ENCODE results near the gene WASL.
"Not testable (repeated sequence)": the region's sequence is repeated elsewhere in the genome, so short reads cannot be mapped to it uniquely, and the experiment has no call there.

Gene WASL

DNA sequence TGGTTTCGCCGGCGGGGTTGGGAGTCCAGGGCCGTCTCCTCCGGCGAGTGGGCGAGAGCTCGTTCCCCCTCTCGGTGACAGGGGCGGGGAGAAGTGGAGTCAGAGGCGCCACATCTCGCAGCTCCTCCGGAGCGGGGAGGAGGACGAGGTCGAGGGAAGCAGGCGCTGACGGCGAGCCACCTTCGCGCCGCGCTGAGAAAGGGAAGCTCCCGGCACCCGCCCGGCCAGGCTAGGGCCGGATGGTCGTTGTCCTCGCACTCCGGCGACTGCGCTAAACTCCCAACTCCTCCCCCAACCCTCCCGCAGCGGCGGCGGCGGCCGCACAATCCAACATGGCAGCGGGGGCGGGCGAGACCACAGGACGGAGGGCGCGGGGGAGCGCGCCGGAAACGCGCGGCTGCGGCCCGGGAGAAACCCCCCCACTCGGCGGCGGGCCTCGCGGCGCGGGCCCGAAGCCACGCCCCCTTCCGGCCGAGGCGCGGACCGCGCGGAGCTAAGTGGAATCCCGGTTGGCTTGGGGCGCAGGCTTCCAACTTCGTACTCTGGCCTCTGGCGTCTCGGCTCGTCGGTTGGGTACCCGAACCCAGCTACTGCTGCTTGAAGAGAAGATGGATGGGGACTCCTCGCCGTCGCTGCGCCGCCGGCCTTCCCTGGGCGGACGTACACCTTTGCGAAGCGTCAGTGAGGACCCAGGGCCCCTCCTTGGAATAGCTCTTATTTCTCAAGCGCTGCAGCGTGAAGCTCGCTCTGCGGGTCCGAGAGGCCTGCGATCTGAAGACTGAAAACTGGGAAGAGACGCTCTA, at the start of gene WASL:
WASL (minus strand) TSS at position 270 of the 803 bp plus-strand sequence; CDS start at position 1, 269 bp downstream.
- DNase-seq: peak; percentile 75 to 76

DNA sequence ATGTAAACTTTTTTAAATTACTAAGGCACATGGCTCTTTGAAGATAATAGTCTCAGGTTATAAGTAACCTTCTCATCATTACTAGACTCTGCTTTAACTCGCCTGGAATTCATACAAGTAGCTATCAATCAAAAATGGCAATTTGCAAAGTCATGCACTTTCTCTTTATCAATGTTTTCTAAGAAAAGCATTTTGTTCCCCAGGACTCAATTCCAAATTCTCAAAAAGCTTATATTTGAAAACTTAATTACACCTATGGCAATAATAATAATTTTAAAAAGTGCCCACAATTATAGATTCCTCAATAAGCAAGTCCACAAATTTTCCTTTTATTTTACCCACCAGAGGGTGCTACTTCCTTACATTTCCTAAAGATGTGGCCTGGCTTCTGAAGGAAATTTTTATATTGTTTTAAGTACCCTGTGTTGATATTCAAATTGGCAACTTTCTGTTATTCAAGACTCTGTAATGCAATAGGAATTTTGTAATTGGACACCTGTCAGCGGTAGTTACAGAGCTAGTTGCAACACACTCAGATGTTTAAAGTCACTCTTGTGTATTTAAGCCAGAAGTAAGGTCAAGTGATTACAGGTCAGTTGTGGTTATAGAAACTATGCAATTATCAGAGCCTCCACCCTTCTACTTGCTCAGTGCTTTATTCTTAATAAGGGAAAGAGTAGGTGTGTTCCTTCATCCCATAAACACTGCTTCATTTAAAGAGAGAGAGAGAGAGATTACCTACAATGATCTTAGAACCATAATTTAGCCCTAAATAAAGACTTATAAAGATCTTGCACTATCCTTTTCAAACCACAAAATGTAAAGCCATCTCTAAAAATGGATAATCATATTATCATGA, 49.1 kb upstream of the WASL start:
- DNase-seq: no peak

DNA sequence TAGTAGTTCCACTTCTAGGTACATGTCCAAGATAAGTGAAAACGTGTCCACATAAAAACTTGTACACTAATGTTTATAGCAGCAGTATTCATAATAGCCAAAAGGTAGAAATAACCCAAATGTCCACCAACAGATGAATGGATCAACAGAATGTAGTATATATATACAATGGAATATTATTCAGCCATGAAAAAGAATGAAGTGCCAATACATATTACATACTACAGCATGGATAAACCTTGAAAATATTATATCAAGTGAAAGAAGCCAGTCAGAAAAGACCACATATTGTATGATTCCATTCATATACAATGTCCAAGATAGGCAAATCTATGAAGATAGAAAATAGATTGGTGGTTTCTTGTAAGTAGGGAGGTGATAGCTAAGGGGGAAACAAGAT, 47.8 kb upstream of the WASL start:
- DNase-seq: no peak

DNA sequence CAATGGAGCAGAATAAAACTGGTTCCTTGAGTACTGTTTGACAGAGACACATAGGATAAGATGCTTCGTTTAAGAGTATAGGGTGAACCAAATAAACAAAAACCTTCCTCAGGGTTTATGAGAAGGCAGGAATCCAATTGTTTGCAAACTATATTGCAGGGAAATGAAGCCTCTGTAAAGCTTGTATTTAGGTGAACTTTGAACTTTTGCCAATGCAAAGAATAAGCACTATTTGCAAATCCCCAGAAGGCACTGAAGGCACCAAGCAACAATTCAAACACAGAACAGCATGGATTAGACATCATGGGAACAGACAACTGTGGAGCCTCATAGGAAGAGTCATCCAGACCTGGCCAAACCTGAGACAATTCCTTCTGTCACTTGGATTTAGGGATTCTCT, 47.1 kb upstream of the WASL start:
- DNase-seq: no peak

DNA sequence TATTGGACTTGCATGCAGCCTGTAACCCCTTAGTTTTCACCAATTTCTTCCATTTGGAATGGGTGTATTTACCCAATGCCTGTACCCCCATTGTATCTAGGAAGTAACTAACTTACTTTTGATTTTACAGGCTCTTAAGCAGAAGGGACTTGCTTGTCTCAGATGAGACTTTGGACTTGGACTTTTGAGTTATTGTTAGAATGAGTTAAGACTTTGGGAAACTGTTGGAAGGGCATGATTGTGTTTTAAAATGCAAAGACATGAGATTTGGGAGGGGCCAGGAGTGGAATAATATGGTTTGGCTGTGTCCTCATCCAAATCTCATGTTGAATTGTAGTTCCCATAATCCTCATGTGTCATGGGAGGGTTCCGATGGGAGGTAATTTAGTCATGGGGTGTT, 46.3 kb upstream of the WASL start:
- not testable (repeated sequence) for DNase-seq

DNA sequence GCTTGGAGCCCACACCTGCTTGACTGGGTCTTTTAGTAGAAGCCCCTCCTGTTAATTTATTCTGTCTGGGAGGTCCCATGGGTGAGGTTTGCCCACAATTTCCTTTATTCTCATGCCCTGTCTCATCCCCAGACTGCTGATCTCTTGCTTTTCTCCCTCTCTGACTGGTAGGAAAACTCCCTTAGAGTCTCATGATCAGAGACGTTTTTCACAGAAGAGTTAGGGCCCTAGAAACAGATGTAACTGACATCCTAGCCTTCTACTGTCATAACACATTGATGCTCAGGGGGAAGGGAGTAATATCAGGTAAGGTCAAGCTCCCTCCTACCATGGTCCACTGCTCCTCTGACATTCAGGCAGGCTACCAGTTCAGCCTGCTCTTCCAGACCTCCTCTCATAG, 43.7 kb upstream of the WASL start:
- no peak for DNase-seq

DNA sequence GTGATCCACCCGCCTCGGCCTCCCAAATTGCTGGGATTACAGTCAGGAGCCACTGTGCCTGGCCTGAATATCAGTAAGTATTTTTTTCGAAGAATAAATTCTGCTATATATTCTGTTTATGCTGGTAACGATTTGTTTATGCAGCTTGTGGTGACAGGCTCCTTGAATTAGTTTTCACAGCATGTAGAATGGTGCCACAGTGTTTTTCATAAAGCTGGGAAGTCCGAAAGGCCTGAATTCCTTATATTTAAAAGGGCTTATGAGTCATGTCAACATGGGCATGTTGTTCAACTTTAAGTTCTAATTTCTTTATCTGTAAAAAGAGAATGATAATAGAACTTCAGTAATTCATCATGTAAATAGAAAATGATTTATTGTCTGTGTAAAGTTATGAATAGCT, 42.2 kb upstream of the WASL start:
- no peak for DNase-seq

DNA sequence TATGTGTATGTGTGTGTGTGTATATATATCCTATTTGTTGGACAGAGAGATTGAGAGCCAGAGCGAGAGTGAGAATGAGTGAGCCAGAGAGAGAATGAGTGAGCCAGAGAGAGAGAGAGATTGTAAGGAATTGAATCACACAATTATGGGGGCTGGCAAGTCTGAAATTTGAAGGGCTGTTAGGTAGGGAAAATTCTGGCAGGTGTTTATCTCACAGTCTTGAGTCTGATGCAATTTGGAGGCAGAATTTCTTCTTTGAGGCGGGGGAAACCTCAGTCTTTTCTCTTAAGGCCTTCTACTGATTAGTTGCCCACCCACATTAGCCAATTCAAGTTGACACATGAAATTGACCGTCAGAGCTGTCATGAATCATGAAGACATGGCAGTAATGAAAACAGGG, 41.0 kb upstream of the WASL start:
- no peak for DNase-seq

DNA sequence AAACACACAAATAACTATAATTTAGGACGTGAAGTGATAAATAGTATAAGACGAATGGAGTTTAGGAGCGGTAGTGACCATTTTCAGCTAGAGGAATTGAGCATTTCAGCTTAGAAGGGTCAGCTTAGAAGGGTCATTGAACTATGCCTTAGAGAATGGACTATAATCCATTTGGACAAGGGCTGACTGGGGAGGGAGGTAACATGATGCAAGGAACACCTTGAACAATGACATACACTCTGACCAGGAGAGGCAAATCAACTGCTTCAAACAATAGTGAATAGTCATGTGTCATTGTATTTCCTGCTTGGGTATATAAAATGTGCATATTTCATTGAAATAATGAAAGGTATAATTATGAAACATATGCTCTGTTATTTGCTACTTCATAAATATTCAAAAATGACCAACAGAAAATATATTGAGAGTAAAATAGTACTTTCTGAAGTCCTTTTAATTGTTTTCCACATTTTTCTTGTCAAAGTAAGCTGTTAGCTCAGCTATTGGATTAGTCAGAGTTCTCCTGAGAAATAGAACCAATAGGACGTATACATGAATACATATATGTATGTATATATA, 40.5 kb upstream of the WASL start:
- no peak for DNase-seq

DNA sequence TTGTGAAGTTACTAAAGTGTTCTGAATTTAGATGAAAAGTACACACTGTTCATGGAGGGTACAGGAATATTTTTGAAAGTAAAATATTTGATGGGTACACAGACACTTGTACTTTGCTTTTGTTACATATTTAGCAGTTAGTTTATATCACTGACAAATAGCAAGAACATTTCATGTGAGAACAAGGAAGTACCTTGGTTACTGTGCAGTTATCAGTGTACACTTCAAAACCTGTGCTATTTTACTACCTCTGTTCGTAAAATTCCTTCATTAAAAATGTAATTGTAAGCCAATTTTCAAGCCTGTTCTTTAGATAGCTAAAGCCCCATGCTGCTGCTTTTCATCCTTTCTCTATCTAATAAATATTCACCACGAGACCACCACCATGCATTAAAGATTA, 39.8 kb upstream of the WASL start:
- no peak for DNase-seq

DNA sequence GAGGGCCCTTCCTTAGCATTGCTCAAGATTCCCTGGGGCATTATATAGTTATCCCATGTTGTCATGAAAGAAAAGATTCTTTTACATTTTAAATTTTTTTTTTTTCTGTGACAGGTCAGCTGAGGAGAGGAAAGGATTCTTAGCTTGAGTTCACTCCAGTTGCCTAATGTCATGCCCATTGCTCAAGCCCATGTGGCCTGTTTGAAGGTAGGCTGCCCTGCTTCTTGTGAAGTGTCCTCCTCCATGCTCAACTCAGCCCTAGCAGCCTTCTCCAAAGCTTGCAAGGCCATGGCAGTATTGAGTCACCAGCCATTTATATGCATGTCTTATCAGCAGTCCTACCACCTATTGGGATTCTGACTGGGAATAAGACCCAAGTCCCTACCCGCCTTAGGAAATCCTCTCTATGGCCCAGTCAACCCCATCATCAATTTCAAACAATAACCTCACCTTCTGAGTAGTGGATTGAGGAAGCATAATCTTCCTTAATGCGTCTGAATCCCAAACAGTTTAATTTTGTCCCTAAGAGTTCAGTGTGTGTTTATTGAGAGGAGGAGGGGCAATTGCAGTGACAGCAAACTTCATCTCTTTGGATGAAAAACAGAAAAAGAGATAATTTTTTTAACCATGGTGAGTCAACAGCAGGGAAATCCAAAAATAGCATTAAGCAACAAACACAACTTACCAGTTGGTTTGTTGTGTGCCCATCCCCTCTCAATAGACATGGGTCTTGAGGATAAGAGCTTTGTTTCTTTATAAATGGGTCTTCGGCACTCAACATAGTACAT, 38.6 kb upstream of the WASL start:
- no peak for DNase-seq

DNA sequence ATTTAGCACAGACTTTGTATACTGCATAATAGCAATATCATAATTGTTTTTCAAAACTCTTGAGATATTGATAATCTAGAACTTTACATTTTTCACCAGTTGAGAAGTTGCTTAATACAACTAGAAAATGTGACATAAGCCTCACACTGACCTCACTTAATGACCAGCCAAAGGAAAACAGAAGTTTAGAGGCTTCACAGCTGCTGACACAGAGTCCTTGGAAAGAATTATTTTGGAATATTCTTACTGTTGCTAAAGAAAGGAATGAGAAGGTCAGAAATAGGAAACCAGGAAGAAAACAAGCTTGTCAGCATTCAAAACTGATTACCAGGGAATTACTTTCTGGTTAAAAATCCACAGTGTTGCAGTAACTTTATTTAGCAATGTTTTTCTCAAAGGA, 35.5 kb upstream of the WASL start:
- DNase-seq: no peak

DNA sequence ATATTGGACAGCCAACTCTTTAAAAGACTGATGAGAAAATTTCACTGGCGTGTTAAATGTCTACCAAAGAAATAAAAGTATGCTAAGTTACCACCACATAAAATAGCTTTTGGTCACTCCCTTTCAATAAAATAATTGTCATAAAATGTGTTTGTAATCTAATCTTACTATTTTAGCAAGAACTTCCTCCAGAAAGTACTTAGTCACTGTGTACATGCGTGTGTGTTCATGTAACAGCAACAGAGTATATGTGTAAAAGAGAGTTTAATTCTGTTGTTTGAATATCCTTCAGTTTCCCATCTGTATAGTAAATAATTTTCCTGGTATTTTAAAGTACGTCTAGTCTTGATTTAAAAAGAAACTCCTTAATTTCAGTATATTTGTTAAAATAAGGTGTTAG, 35.0 kb upstream of the WASL start:
- no peak for DNase-seq

DNA sequence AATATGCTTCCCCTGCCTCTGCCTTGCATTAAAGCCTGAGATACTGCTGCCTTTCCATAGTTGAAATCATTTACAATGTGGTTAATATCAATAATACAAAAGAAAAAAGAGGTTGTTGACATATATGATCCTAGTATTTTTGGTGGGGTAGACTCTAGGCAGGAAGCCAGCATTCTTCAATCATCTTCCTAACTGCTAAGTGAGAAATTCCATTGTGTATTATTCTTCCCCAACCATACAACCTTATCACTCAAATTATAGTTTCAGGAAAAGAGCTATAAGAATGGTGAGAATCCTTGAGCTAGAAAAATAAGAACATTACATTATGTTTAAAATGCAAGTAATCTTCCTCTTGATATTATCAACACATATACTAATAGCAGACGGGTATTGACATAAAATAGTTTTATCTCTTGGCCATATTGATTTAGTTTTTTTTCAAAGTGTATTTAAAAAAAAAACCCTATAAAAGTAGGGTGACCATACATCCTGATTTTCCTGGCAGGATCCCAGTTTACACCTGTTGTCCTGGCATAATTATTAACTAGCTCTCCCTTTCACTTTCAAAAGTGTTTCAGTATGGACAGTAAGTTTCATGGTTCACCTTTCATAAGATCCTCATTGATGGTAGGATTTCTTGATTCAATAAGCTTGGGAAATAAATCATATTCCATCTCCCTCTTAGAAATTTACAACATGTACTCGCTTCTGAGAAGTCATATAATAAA, 33.4 kb upstream of the WASL start:
- no peak for DNase-seq

DNA sequence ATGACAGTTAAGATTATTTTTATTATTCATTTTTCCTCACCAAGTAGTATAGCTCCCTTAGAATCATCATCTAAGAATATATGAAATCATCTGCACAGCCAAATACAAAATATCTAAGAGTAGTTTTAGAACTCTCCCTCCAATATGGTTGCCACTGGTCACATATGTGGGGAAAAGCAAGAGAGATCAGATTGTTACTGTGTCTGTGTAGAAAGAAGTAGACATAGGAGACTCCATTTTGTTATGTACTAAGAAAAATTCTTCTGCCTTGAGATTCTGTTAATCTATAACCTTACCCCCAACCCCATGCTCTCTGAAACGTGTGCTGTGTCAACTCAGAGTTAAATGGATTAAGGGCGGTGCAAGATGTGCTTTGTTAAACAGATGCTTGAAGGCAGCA, 31.7 kb upstream of the WASL start:
- DNase-seq: not testable (repeated sequence)

DNA sequence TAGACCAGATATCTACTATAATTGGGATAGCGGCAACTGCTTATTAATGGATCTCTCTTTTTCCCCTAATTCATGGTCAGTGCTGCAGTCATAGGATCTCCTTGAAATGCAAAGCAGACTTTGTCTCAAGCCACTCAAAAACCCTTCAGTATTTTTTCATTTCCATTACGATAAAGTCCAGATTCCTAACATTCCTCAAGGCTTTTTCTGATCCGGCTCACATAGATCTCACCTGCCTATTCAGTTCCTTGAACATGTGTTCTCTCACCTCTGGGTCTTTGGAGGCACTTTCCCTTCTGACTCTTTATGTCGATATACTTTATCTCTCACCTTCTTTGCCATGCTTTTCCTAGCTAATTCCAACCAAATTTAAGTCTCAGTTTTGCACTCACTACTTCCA, 25.7 kb upstream of the WASL start:
- DNase-seq: no peak

DNA sequence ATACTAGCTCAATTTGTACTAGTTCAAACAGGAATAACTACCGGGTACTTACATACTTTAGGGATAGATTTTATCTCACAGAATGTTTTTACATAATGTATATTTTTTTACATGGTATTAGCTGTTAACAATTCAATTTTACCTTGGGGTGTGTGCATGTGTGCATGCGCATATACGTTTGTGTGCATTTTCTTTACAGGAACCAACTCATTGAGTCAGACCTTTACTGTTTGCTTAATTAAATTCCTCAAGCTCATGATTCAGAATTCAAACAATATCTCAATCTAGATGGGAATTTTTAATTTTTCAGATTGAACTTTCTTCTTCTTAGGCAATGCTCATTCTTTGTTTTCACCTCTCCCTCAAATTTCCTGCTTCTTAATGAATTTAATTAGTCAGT, 24.7 kb upstream of the WASL start:
- no peak for DNase-seq

DNA sequence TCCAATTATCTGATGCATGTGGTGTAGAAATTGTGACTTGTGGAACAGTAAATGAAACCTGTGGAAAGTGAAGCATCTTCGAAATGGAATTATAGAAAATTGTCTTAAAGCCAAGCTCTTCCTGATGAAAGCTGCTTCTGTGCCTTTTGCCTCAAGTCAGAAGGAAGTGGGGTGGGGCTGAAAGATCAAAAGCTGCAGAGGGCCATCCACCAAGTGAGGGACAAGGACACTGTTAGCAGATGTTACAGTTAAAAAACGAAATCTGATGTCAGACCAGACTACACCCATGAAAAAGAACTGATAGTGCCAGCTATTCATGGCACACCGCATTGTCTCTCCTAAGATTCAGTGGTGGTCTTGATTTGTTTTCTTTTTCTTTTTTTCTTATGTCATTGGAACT, 23.8 kb upstream of the WASL start:
- DNase-seq: no peak

DNA sequence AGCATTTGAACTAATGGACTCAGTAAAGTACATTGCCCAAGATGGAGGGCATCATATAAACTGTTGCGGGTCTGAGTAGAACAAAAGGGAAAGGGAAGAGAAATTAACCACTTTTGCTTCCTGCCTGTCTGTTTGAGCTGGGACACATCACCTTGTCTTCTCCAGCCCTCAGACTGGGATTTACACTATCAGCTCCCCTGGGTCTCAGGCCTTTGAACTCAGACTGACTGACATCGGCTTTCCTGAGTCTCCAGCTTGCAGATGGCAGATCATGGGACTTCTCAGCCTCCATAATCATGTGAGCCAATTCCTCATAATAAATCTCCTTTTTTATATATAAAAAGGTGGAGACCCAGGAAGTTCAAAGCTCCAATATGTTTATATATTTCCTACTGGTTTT, 23.0 kb upstream of the WASL start:
- no peak for DNase-seq

DNA sequence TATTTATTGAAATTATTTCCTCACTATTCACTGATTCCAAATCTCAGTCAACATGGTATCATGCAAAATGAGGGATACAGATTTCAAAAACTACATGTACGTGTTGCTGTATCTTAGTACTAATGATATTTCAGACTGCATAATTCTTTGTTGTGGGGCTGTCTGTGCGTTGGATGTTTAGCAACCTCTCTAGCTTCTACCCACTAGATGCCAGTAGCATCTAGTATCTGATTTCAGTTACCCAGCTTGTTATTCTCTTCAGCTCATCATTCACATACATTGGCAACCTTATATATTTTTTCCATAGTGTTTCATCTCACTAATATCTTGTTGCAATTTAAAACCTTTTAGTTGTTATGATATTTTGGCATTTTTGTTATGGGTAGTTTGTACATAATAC, 22.5 kb upstream of the WASL start:
- no peak for DNase-seq

DNA sequence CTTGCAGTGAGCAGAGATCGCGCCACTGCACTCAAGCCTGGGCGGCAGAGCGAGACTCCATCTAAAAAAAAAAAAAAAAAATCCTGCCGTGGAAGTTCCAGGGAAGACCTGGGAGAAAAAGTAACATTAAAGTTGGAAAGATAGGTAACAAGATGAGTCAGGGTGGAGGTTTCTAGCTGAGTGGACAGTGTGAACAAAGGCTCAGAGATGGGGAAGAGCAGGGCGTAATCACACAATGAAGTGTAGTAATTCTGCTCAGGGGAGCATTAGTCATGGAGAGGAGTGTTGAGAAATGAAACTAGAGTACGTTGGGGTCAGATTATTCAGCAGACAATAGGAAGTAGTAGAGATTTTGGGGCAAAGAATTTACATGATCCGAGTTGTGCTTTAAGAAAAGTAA, 21.6 kb upstream of the WASL start:
- DNase-seq: no peak

DNA sequence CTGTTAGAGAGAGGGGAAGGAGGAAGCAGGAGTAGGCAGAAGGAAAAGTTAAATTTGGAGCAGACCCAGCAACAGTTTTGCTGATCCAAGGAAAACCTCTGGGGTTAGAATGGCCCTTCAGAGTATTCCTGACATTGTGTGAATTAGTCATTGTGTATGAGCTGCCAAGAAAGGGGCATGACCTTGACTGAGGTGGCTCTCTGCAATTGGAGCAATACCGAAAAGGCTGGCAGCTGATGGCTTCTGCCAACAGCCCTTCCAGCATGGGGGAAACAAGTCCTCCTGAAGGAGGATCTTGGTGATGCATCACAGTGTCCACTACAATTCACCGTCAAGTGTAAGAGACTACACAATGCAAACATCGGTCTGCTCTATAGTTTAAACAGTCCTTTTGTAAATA, 20.6 kb upstream of the WASL start:
- no peak for DNase-seq
